NCI-H345 (cell line): ENCODE data around the gene TGFB1.
"Not testable (repeated sequence)": the region's sequence is repeated elsewhere in the genome, so short reads cannot be mapped to it uniquely, and the experiment has no call there.

Source experiments
- DNase-seq: peaks from one replicate; lab custom pipeline; 2025; lab: John Stamatoyannopoulos, UW

The TGFB1 gene

DNA sequence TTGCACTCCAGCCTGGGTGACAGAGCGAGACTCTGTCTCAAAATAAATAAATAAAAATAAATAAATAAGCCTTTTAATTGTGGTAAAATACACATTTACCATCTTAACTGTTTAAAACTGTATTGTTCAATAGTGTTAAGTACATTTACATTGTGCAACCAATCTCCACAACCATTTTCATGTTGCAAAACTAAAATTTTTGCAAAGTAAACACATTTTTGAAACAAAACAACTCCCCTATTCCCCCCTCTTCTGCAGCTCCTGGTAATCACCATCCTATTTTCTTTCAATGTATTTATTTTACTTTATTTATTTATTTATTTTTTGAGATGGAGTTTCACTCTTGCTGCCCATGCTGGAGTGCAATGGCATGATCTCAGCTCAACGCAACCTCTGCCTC, 16.0 kb upstream of the TGFB1 start:
- no peak for DNase-seq

DNA sequence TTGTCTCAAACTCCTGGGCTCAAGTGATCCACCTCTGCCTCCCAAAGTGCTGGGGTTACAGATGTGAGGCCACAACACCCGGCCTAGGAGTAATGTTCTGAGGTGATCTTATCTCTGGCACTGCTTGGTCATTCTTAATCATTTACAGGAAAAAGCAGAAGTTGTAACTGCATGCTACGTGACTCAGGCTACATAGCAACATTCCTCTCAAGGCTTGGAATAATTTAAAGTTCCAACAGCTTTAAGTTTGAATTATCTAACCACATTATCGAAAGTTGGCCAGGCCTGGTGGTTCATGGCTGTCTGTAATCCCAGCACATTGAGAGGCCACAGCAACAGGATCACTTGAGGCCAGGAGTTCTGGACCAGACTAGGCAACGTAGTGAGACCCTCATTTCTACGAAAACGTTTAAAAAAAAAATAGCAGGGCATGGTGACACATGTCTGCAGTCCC, 14.2 kb upstream of the TGFB1 start:
- no peak for DNase-seq

DNA sequence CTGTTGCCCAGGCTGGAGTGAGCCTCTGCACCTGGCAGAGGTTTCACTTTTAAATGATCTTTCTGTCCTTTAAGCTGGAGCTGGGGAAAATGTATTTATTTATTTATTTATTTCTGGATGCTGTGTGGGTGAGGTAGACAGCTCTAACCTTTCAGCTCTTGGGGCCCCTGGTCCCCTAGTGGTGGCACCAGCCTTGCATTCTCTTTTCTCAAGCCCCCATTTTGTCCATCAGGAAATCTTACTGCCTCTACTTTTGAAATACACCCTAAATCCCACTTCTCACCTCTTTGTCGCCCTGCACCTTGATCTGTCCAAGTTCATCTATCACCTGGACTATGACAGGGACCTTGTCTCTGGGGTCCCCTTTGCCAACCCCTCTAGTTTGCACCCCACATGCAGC, 12.4 kb upstream of the TGFB1 start:
- DNase-seq, result no peak

GRCh38 chr19:41364524-41365391, 11.0 kb upstream of the TGFB1 start:
- no peak for DNase-seq

GRCh38 chr19:41363753-41364523, 10.2 kb upstream of the TGFB1 start, which contains the start of gene B9D2:
Gene B9D2 (minus strand): TSS chr19:41364149. CDS start chr19:41363519, 630 bp downstream.
- peak; percentile 97 for DNase-seq

DNA sequence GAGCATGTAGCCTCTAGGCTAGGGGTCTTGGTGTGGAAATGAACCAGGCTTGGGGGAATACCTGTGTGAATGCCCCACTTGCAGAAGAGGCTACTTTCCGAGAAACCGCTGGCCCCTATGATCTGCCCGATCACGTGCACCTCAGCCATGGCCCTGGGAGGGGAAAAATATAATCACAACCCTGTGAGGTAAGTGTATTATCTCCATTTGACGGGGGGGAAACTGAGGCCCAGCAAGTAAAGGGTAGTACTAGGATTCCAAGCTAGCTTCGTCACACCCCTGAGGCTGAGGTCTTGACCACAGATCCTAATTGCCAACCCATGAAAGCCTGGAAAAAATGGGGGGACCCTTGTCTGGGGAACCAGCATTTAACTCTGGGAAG, 9.6 kb upstream of the TGFB1 start:
- no peak for DNase-seq

DNA sequence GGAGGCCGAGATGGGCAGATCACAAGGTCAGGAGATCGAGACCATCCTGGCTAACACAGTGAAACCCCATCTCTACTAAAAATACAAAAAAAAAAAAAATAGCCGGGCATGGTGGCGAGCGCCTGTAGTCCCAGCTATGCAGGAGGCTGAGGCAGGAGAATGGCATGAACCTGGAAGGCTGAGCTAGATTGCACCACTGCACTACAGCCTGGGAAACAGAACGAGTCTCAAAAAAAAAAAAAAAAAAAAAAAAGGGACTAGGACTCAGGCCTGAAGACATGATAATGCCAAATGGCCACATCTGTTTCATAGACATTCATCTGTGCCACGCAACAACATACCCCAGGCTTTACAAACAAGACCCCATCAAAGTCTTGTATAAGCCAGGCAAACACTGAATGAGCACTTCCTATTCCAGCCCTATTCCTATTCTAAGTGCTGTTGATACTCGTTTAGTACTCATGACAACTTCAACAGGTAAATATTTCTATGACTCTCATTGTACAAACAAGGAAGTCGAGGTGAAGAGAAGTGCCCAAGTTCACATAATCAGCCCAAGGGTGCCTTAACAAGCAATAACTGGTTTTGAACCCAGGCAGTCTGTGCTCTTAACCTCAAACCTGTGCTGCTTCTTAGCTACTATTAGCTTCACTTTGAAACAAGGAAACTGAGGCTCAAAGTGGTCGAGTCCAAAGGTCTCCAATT, 8.6 kb upstream of the TGFB1 start:
- DNase-seq, result no peak

- DNase-seq, result no peak
Observed at GRCh38 chr19:41359741-41360140, 6.0 kb upstream of the TGFB1 start.

DNA sequence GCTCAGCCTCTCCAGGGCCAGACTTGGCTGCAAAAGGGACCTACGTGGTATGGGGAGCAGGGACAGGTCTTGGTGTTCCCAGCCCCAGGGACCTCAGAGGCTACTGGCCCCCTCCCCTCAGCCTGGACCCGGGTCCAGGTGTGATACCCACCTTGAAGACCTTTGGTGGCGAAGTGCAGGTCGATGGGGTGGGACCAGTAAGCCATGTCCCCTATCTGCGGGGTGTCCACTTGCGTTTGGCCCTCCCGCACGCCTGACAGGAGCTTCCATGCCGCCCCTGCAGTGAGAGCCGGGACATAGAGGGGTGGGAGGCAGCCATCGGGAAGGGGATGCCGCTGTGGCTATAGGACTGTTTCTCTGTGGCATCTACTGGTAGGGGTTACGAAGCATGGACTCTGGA, 4.0 kb upstream of the TGFB1 start:
- no peak for DNase-seq

- DNase-seq, result no peak
Observed at GRCh38 chr19:41356984-41357739, 3.4 kb upstream of the TGFB1 start.

GRCh38 chr19:41355802-41356201, 2.1 kb upstream of the TGFB1 start:
- no peak for DNase-seq

- no peak for DNase-seq
Observed at GRCh38 chr19:41355035-41355434, 1.3 kb upstream of the TGFB1 start.

DNA sequence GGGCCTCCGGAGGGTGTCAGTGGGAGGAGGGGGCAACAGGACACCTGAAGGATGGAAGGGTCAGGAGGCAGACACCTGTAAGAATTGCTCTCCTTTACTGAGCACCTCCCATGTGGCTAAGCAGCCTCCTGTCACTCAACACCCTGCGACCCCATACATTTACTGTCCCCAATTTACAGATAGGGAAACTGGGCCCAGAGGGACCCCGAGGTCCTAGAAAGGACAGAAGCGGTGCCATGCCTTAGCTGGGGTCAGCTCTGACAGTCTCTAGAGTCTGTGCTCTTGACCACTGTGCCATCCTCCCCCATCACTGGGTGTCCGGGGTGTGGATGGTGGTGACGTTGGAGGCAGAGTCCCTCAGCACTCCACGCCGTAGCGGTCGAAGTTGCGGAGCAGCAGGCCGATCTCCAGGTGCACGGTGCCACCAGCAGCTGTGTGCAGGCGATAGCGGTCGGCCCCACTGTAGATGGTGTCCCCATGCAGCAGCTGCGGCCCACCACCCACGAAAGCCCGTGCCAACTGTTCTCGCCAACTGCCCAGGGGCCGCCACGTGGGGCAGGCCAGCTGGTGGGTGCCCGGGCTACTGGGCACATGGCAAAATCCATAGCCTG, 726 bp upstream of the TGFB1 start:
- no peak for DNase-seq

DNA sequence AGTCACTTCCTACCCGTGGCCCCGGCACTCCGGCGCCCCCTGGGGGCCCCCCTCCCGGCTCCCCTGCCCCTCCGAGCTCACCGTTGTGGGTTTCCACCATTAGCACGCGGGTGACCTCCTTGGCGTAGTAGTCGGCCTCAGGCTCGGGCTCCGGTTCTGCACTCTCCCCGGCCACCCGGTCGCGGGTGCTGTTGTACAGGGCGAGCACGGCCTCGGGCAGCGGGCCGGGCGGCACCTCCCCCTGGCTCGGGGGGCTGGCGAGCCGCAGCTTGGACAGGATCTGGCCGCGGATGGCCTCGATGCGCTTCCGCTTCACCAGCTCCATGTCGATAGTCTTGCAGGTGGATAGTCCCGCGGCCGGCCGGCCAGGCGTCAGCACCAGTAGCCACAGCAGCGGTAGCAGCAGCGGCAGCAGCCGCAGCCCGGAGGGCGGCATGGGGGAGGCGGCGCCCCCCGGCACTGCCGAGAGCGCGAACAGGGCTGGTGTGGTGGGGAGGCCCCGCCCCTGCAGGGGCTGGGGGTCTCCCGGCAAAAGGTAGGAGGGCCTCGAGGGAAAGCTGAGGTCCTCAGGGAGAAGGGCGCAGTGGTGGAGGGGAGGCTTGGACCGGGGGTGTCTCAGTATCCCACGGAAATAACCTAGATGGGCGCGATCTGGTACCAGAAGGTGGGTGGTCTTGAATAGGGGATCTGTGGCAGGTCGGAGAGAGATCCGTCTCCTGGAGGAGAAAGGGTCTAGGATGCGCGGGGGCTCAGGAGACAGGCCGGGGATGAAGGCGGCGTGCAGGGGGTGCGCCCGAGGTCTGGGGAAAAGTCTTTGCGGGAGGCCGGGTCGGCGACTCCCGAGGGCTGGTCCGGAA, 885 bp downstream of the TGFB1 start:
- peak; percentile 18 for DNase-seq

DNA sequence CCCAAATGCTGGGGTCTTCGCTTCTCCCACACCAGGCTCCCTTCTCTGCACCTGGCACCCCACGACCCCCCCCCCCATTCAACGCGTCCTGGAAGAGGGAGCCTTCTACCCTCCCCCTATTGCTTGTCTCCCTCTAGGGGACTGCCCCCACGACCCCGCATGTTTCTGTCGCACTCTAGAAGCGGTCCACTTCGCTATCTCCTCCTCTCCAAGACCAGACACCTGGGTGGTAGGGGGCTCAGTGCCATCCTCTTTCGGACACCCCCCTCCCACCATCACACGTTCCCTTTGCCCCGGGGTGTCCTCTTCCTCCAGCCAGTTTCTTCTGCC, 1.5 kb downstream of the TGFB1 start:
- DNase-seq, result no peak

DNA sequence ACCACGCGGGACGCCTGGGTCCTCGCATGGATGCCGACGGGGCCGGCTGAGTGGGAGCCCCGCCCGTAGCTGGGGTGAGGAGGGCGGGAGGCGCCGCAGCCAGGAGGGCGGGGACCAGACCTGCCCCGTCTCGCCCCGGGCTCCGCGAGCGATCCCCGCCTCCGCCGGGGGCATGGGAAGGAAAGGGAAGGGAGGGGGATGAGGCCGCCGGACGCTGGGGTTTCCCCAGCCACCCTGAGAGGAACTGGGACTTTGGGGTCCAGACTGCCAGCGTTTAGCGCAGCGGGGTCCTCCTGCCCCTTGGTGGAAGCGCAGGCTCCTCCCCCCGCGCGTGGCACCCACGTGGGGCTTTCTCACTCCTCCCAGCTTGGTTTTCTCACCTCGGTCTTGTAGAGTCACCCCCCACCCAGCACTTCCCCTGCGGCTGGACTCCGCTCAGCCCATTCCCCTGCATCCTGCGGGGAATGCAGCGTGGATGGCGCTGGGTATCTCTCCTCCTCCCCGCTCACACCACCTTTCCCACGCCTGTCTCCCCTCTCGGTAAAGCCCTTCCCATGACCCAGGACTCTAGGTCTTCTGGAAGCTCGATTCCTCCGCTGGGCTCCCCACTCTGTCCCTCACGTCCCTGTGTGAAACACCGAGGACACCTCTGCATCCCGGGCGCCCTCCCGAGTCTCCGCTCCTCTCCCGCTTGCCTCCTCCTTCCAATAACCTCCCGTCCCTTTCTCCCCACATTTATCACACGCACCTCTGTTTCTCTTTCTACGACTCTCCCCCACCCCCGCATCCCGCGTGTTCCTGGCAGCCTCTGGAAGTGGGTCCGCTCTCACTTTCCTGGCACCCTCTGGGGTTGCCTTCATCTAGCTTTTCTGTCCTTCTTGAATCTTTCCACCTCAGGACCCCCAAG, 2.1 kb downstream of the TGFB1 start:
- no peak for DNase-seq

DNA sequence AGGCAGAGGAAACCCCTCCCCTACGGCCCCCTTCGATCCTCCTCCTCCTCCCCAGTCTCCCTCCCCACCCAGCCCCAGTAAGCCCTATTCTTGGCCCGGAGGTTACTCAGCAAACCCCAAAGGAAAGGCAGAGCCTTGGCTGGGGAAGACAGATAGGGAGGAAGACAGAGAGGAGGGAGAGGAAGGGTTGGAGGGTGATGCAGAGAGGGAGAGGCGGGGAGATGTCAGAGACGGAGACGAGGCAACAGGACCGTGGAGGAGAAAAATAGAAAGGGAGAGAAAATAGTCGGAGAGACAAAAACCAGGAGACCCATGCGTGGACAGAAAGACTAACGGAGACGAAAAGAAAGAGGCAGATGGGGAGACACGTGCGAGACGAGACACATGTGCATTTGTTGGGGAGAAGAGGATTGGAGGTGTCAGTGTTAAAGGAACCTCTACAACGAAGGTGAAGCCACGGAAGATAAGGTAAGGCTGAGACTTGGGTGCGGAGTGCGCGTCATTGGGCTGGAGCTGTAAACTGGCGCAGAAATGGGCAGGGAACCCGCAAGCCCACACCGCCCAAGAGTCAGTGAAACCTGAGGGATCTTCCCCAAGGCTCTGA, 2.9 kb downstream of the TGFB1 start:
- DNase-seq, result no peak

DNA sequence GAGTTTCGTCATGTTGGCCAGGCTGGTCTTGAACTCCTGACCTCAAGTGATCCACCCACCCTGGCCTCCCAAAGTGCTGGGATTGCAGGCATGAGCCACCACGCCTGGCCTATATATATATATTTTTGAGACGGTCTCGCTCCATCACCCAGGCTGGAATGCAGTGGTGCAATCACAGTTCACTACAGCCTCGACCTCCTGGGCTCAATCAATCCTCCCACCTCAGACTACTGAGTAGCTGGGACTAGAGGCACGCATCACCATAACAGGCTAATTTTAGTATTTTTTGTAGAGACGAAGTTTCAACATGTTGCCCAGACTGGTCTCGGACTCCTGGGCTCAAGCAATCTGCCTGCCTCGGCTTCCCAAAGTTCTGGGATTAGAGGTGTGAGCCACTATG, 6.8 kb downstream of the TGFB1 start:
- DNase-seq, result not testable (repeated sequence)

DNA sequence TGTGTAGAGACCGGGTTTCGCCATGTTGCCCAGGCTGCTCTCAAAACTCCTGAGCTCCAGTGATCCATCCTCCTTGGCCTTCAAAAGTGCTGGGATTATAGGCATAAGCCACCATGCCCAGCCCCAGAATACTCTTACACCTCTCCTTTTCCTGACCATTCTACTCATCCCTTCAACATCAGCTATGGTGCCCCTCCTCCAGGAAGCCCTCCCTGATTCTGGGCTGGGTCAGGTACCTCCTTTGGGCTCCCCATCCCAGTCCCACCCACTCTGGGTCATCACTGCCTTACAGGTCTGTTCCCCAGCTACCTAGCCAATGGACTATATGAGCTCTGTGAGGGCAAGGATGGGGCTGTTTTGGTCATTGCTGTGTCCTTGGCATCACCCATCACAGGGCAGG, 9.6 kb downstream of the TGFB1 start:
- DNase-seq, result no peak
